OCI-LY3 (cell line): ENCODE results near the gene NIT2.

Source experiments
- H2AFZ ChIP-seq: fragments of 200-600, 300-600 bp; shearing (Covaris generic); 2 replicates; pipeline ENCODE4 v1.6.0; 2014; ENCODE audit warnings: antibody characterized with exemption, low read depth, low read length
- H3K27ac ChIP-seq: fragments of 200-600, 300-600 bp; sonication (generic); 2 replicates; pipeline ENCODE4 v1.5.1; 2014; ENCODE audit warnings: mild to moderate bottlenecking, low read length, moderate library complexity, mixed read lengths
- H3K27me3 ChIP-seq: fragments of 200-600, 300-600 bp; sonication (generic); 2 replicates; pipeline ENCODE4 v1.6.1; 2014; ENCODE audit warnings: low read depth, low read length, mixed read lengths
- H3K36me3 ChIP-seq: fragments of 200-600, 300-600 bp; sonication (generic); replicated peaks from 2 replicates; pipeline ENCODE3; 2014; ENCODE audit warnings: low read depth, low read length, mixed read lengths
- H3K4me1 ChIP-seq: fragments of 300-600, 200-600 bp; sonication (generic); 2 replicates; pipeline ENCODE4 v1.6.1; 2014; ENCODE audit warnings: low read length, mixed read lengths
- H3K4me2 ChIP-seq: fragments of 200-600, 300-600 bp; sonication (generic); 2 replicates; pipeline ENCODE4 v1.6.1; 2014; ENCODE audit warnings: low read length, mixed read lengths
- H3K4me3 ChIP-seq: fragments of 300-600, 200-600 bp; sonication (generic); 2 replicates; pipeline ENCODE4 v1.5.1; 2014; ENCODE audit warnings: antibody characterized with exemption, mild to moderate bottlenecking, low read length, moderate library complexity
- H3K79me2 ChIP-seq: fragments of 300-600, 200-600 bp; shearing (Covaris generic); 2 replicates; pipeline ENCODE4 v1.6.1; 2014; ENCODE audit warnings: mild to moderate bottlenecking, low read length, mixed read lengths
- H3K9ac ChIP-seq: fragments of 300-600, 200-600 bp; shearing (Covaris generic); 2 replicates; pipeline ENCODE4 v1.6.0; 2014; ENCODE audit warnings: mild to moderate bottlenecking, low read length, moderate library complexity
- H3K9me3 ChIP-seq: fragments of 200-600, 300-600 bp; shearing (Covaris generic); 2 replicates; pipeline ENCODE4 v1.6.1; 2014; ENCODE audit warnings: low read length, mixed read lengths; ENCODE audit not compliant: insufficient read depth
- H4K20me1 ChIP-seq: fragments of 200-600, 300-600 bp; sonication (generic); 2 replicates; pipeline ENCODE4 v1.6.1; 2016; ENCODE audit warnings: low read length, mixed read lengths; ENCODE audit not compliant: insufficient read depth
- CTCF ChIP-seq: fragments of 200-600, 300-600 bp; sonication (generic); IDR thresholded peaks from 2 replicates; pipeline ENCODE4 v1.5.1; 2014; ENCODE audit warnings: antibody characterized with exemption, low read length, low read depth
- EZH2phosphoT487 ChIP-seq: fragments of 200-600 bp; shearing (Covaris generic); IDR thresholded peaks from 2 replicates; pipeline ENCODE4 v1.6.1; 2018; ENCODE audit warnings: antibody characterized with exemption, mixed run types, low read depth

NIT2 gene

GRCh38 chr3:100407164-100407563, 72.6 kb downstream of the NIT2 start:
- no peaks in the 10 kb centered on the region for H3K27me3 ChIP-seq
- H3K9ac ChIP-seq = no peak overlapping the region
- H3K4me3 ChIP-seq = no peak overlapping the region
- no peaks in the 10 kb centered on the region for H4K20me1 ChIP-seq
- no peak overlapping the region for H3K4me2 ChIP-seq
- H3K4me1 ChIP-seq = peaks cover 11% of the 10 kb centered on the region; the same call in 1 of the 2 replicates
- peaks cover 12% of the 10 kb centered on the region for H3K9me3 ChIP-seq
- peaks cover 37% of the 10 kb centered on the region for H3K79me2 ChIP-seq
- H3K27ac ChIP-seq = no peak overlapping the region
- H2AFZ ChIP-seq = no peak overlapping the region
- TF ChIP-seq CTCF = no peak
- H3K36me3 ChIP-seq = peaks cover 65% of the 10 kb centered on the region

- Histone ChIP-seq H3K79me2 (peaks cover 28% of the 10 kb centered on the region), H4K20me1 (no peaks in the 10 kb centered on the region; the same call in 1 of the 2 replicates), H3K27ac (no peak overlapping the region), H3K9me3 (peaks cover 12% of the 10 kb centered on the region), H3K36me3 (peaks cover 71% of the 10 kb centered on the region), H2AFZ (no peak overlapping the region), H3K27me3 (no peaks in the 10 kb centered on the region), H3K9ac (no peak overlapping the region), H3K4me2 (no peak overlapping the region), H3K4me3 (no peak overlapping the region), H3K4me1 (peaks cover 11% of the 10 kb centered on the region; the same call in 1 of the 2 replicates)
- TF ChIP-seq EZH2phosphoT487 (no peak), CTCF (no peak)
Observed at GRCh38 chr3:100407977-100408532, 73.5 kb downstream of the NIT2 start.
